C4-2B (cell line): Measurements from ENCODE around the gene UFC1.

Experiments used
- CTCF ChIP-seq: fragments of 450-650 bp; conservative IDR thresholded peaks from 2 replicates; pipeline ENCODE4 v1.5.1; 2017; ENCODE audit warnings: mild to moderate bottlenecking
- ZFX ChIP-seq: fragments of 450-650 bp; IDR thresholded peaks from 2 replicates; pipeline ENCODE4 v1.6.1; 2017

GRCh38 chr1:161161652-161162051, 7.9 kb downstream of the UFC1 start:
- TF ChIP-seq CTCF (no peak), ZFX (no peak)
